Liver (tissue), 10 donors: ENCODE measurements around the gene ALPK3. TPM values are rescaled to one million over a fixed set of nuclear protein-coding genes. Genes with fewer than 3 reads are reported as not detected.

ENCODE experiments used
- DNase-seq: peaks from one replicate; pipeline ENCODE4 v3.0.0-alpha.2; 2017; ENCODE audit warnings: low spot score
- H3K27ac ChIP-seq, 2 donors: one replicate each; pipeline ENCODE4 v1.7.0; 2013; ENCODE audit warnings: inconsistent platforms in 2 of 2, low read length in 2 of 2, control low read depth in 1 of 2, low read depth in 1 of 2, mild to moderate bottlenecking in 1 of 2
- H3K27me3 ChIP-seq, 4 donors: one replicate each; pipeline versions ENCODE4 v1.6.1 to v1.7.0; 2013; ENCODE audit warnings: low read length in 3 of 4, inconsistent platforms in 1 of 4, mild to moderate bottlenecking in 1 of 4, moderate library complexity in 1 of 4; ENCODE audit not compliant: control insufficient read depth in 4 of 4, insufficient read depth in 4 of 4
- H3K36me3 ChIP-seq, 4 donors: one replicate each; pipeline versions ENCODE4 v1.6.1 to v1.7.0; 2013; ENCODE audit warnings: low read length in 3 of 4, mild to moderate bottlenecking in 3 of 4, low read depth in 1 of 4, moderate library complexity in 1 of 4; ENCODE audit not compliant: control insufficient read depth in 4 of 4, insufficient read depth in 3 of 4
- H3K4me1 ChIP-seq, 4 donors: one replicate each; pipeline versions ENCODE4 v1.6.1 to v1.7.0; 2013; ENCODE audit warnings: low read length in 3 of 4, mild to moderate bottlenecking in 3 of 4, moderate library complexity in 1 of 4; ENCODE audit not compliant: control insufficient read depth in 4 of 4, insufficient read depth in 4 of 4
- H3K4me3 ChIP-seq, 3 donors: one replicate each; pipeline versions ENCODE4 v1.6.1 to v1.7.0; 2013; ENCODE audit warnings: low read length in 3 of 3, control low read depth in 1 of 3, low read depth in 1 of 3, mild to moderate bottlenecking in 1 of 3
- H3K9ac ChIP-seq, 2 donors: one replicate each; pipeline ENCODE4 v1.7.0; 2013; ENCODE audit warnings: low read length in 2 of 2, mild to moderate bottlenecking in 2 of 2, moderate library complexity in 2 of 2, control low read depth in 1 of 2, low read depth in 1 of 2
- H3K9me3 ChIP-seq, 4 donors: one replicate each; pipeline versions ENCODE4 v1.6.1 to v1.7.0; 2013; ENCODE audit warnings: low read length in 3 of 4; ENCODE audit not compliant: control insufficient read depth in 4 of 4
- ATF3 ChIP-seq: IDR thresholded peaks from 2 replicates; pipeline ENCODE4 v1.6.1; 2016; ENCODE audit warnings: antibody characterized with exemption
- FOXA1 ChIP-seq: IDR thresholded peaks from 2 replicates; pipeline ENCODE4 v1.6.1; 2016; ENCODE audit warnings: antibody characterized with exemption
- FOXA2 ChIP-seq: IDR thresholded peaks from 2 replicates; pipeline ENCODE4 v1.6.1; 2016; ENCODE audit warnings: antibody characterized with exemption
- GABPA ChIP-seq, 2 donors: IDR thresholded peaks in 1 of 2; conservative IDR thresholded peaks in 1 of 2; 2 replicates each; pipeline ENCODE4 v1.6.1; 2016; ENCODE audit warnings: antibody characterized with exemption in 2 of 2, mild to moderate bottlenecking in 1 of 2, moderate library complexity in 1 of 2
- HNF4A ChIP-seq, 2 donors: conservative IDR thresholded peaks; 2 replicates each; pipeline ENCODE4 v1.6.1; 2016; ENCODE audit warnings: antibody characterized with exemption in 2 of 2, mild to moderate bottlenecking in 2 of 2
- HNF4G ChIP-seq: IDR thresholded peaks from 2 replicates; pipeline ENCODE4 v1.6.1; 2016; ENCODE audit warnings: antibody characterized with exemption
- NR2F2 ChIP-seq: IDR thresholded peaks from 2 replicates; pipeline ENCODE4 v1.6.1; 2016; ENCODE audit warnings: antibody characterized with exemption
- RXRA ChIP-seq, 2 donors: IDR thresholded peaks; 2 replicates each; pipeline ENCODE4 v1.6.1; 2017 to 2018; ENCODE audit warnings: antibody characterized with exemption in 2 of 2, mild to moderate bottlenecking in 1 of 2
- TAF1 ChIP-seq: conservative IDR thresholded peaks from 2 replicates; pipeline ENCODE4 v1.6.1; 2016; ENCODE audit warnings: antibody characterized with exemption, mild to moderate bottlenecking
- YY1 ChIP-seq: IDR thresholded peaks from 2 replicates; pipeline ENCODE4 v1.6.1; 2016; ENCODE audit warnings: antibody characterized with exemption, mild to moderate bottlenecking
- WGBS: extraction: QIAGEN DNeasy Blood & Tissue Kit; methylation state at CpG from one replicate; pipeline ENCODE4 v1.1.7; 2013; 5-methylcytosine and 5-hydroxymethylcytosine counted together
- polyA plus RNA-seq, 2 donors: library from polyadenylated mRNA; stranded (reverse) in 1 of 2; unstranded in 1 of 2; fragments of 200-250 nt in 1 of 2; fragments of >200 nt in 1 of 2; fragmentation: Nextera tagmentation in 1 of 2; extraction: Ambion mirVana in 1 of 2; gene quantifications; one replicate each; pipeline versions ENCODE4 v1.2.1 to v1.2.3, GENCODE V29; 2013 to 2015
- small RNA-seq: library from RNA; depleted of rRNA; stranded (forward); fragments of <200 nt; gene quantifications from one replicate; pipeline ENCODE3, GENCODE V24; 2014
- total RNA-seq, 2 donors: library from RNA; depleted of rRNA; stranded (reverse); fragments of >200 nt; gene quantifications; one replicate each; pipeline ENCODE4 v1.2.3, GENCODE V29; 2014
- TF ChIP-seq, protein P1 (sequence below): IDR thresholded peaks from 2 replicates; pipeline ENCODE4 v1.6.1; 2016; ENCODE audit warnings: antibody characterized with exemption
- TF ChIP-seq, protein P2 (sequence below): IDR thresholded peaks from 2 replicates; pipeline ENCODE4 v1.6.1; 2016; ENCODE audit warnings: antibody characterized with exemption
- TF ChIP-seq, protein P3 (sequence below): fragments of 150-350 bp; IDR thresholded peaks from 2 replicates; pipeline ENCODE4 v1.5.1; 2017; ENCODE audit warnings: improper control_type of control experiment, low read depth, low read length; ENCODE audit not compliant: missing input control
- TF ChIP-seq, protein P4 (sequence below): IDR thresholded peaks from 2 replicates; pipeline ENCODE4 v1.6.1; 2016; ENCODE audit warnings: antibody characterized with exemption, mild to moderate bottlenecking
- donor health status: healthy.
- donor health status: healthy.
- donor health status: healthy.
- donor health status: healthy.
- donor health status: healthy.

Gene ALPK3
- total and polyA plus RNA-seq, 4 donors = 0.96 to 10.0 (median 2.8) TPM

- TF ChIP-seq, protein P1, sequence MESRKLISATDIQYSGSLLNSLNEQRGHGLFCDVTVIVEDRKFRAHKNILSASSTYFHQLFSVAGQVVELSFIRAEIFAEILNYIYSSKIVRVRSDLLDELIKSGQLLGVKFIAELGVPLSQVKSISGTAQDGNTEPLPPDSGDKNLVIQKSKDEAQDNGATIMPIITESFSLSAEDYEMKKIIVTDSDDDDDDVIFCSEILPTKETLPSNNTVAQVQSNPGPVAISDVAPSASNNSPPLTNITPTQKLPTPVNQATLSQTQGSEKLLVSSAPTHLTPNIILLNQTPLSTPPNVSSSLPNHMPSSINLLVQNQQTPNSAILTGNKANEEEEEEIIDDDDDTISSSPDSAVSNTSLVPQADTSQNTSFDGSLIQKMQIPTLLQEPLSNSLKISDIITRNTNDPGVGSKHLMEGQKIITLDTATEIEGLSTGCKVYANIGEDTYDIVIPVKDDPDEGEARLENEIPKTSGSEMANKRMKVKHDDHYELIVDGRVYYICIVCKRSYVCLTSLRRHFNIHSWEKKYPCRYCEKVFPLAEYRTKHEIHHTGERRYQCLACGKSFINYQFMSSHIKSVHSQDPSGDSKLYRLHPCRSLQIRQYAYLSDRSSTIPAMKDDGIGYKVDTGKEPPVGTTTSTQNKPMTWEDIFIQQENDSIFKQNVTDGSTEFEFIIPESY = no peak
- TF ChIP-seq GABPA (IDR thresholded peaks at IDR 0.05 in 1 of 2, conservative IDR thresholded peaks at IDR 0.05 in 1 of 2) (no peak), RXRA (IDR thresholded peaks at IDR 0.05) (no peak), FOXA1 (no peak), HNF4A (conservative IDR thresholded peaks at IDR 0.05) (no peak), FOXA2 (no peak), ATF3 (no peak), NR2F2 (no peak), YY1 (no peak), HNF4G (no peak), TAF1 (no peak)
- TF ChIP-seq, protein P2, sequence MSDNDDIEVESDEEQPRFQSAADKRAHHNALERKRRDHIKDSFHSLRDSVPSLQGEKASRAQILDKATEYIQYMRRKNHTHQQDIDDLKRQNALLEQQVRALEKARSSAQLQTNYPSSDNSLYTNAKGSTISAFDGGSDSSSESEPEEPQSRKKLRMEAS = no peak
- TF ChIP-seq, protein P3, sequence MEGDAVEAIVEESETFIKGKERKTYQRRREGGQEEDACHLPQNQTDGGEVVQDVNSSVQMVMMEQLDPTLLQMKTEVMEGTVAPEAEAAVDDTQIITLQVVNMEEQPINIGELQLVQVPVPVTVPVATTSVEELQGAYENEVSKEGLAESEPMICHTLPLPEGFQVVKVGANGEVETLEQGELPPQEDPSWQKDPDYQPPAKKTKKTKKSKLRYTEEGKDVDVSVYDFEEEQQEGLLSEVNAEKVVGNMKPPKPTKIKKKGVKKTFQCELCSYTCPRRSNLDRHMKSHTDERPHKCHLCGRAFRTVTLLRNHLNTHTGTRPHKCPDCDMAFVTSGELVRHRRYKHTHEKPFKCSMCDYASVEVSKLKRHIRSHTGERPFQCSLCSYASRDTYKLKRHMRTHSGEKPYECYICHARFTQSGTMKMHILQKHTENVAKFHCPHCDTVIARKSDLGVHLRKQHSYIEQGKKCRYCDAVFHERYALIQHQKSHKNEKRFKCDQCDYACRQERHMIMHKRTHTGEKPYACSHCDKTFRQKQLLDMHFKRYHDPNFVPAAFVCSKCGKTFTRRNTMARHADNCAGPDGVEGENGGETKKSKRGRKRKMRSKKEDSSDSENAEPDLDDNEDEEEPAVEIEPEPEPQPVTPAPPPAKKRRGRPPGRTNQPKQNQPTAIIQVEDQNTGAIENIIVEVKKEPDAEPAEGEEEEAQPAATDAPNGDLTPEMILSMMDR = no peak
- TF ChIP-seq, protein P4, sequence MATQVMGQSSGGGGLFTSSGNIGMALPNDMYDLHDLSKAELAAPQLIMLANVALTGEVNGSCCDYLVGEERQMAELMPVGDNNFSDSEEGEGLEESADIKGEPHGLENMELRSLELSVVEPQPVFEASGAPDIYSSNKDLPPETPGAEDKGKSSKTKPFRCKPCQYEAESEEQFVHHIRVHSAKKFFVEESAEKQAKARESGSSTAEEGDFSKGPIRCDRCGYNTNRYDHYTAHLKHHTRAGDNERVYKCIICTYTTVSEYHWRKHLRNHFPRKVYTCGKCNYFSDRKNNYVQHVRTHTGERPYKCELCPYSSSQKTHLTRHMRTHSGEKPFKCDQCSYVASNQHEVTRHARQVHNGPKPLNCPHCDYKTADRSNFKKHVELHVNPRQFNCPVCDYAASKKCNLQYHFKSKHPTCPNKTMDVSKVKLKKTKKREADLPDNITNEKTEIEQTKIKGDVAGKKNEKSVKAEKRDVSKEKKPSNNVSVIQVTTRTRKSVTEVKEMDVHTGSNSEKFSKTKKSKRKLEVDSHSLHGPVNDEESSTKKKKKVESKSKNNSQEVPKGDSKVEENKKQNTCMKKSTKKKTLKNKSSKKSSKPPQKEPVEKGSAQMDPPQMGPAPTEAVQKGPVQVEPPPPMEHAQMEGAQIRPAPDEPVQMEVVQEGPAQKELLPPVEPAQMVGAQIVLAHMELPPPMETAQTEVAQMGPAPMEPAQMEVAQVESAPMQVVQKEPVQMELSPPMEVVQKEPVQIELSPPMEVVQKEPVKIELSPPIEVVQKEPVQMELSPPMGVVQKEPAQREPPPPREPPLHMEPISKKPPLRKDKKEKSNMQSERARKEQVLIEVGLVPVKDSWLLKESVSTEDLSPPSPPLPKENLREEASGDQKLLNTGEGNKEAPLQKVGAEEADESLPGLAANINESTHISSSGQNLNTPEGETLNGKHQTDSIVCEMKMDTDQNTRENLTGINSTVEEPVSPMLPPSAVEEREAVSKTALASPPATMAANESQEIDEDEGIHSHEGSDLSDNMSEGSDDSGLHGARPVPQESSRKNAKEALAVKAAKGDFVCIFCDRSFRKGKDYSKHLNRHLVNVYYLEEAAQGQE = no peak
- Histone ChIP-seq H3K36me3 (peaks cover 2 to 42% (median 25%) of the 10 kb centered on the region in 4 donors), H3K27ac (no peak overlapping the region), H3K9me3 (no peaks in the 10 kb centered on the region), H3K4me1 (peaks cover 5 to 20% (median 13%) of the 10 kb centered on the region in 4 donors), H3K9ac (no peak overlapping the region), H3K4me3 (no peak overlapping the region), H3K27me3 (no peaks in the 10 kb centered on the region)
- no peak for DNase-seq
- WGBS = 96% methylated on average over 2 of the region's 2 CpGs
These were observed 104.0 kb downstream of the ALPK3 start for GRCh38 chr15:84921121-84921520.

GRCh38 chr15:84922530-84922929, 105.4 kb downstream of the ALPK3 start:
- no peak for TF ChIP-seq TAF1
- Histone ChIP-seq H3K9me3 (no peaks in the 10 kb centered on the region), H3K4me3 (no peak overlapping the region), H3K4me1 (peaks cover 5 to 22% (median 13%) of the 10 kb centered on the region in 4 donors), H3K27me3 (no peaks in the 10 kb centered on the region), H3K36me3 (peaks cover 2 to 53% (median 22%) of the 10 kb centered on the region in 4 donors), H3K27ac (no peak overlapping the region), H3K9ac (no peak overlapping the region)
- 96% methylated on average over 13 of the region's 13 CpGs for WGBS
- no peak for DNase-seq

Small RNA genes within 50 kb of the gene (small RNA-seq; reads per million reads assigned to genes)
- gene RF00402 = not detected

Other genes starting within 250 kb of the ALPK3 start
- 10 to 100 TPM in 1 of 2 donors, 1 to 10 TPM in 1; 6.9 to 11.0 TPM for gene ZSCAN2, start 216.3 kb upstream of the ALPK3 start, total RNA-seq
- gene ZSCAN2, start 216.3 kb upstream of the ALPK3 start, polyA plus RNA-seq = 1 to 10 TPM; 5.4 to 9.0 TPM
- 10 to 100 TPM in 1 of 2 donors, 1 to 10 TPM in 1; 9.9 to 16.0 TPM for gene WDR73, start 163.1 kb upstream of the ALPK3 start, total RNA-seq
- 10 to 100 TPM in 1 of 2 donors, 1 to 10 TPM in 1; 7.5 to 10.2 TPM for gene WDR73, start 163.1 kb upstream of the ALPK3 start, polyA plus RNA-seq
- gene NMB, start 159.2 kb upstream of the ALPK3 start, total RNA-seq = 1 to 10 TPM in 1 of 2 donors, under 1 TPM in 1; 0.59 to 1.1 TPM
- gene NMB, start 159.2 kb upstream of the ALPK3 start, polyA plus RNA-seq = 1 to 10 TPM; 1.2 to 1.8 TPM
- gene SEC11A, start 101.2 kb upstream of the ALPK3 start, total RNA-seq = 10 to 100 TPM; 72.9 to 90.2 TPM
- 10 to 100 TPM; 56.7 to 69.8 TPM for gene SEC11A, start 101.2 kb upstream of the ALPK3 start, polyA plus RNA-seq
- 10 to 100 TPM in 1 of 2 donors, 1 to 10 TPM in 1; 8.5 to 10.6 TPM for gene ZNF592, start 68.8 kb upstream of the ALPK3 start, total RNA-seq
- gene ZNF592, start 68.8 kb upstream of the ALPK3 start, polyA plus RNA-seq = 1 to 10 TPM; 4.4 to 6.6 TPM
- 10 to 100 TPM in 1 of 2 donors, under 1 TPM in 1; 0.09 to 39.7 TPM for gene SLC28A1, start 67.3 kb downstream of the ALPK3 start, total RNA-seq
- gene SLC28A1, start 67.3 kb downstream of the ALPK3 start, polyA plus RNA-seq = 10 to 100 TPM; 14.8 to 21.9 TPM
- 10 to 100 TPM; 14.6 to 47.5 TPM for gene PDE8A, start 164.5 kb downstream of the ALPK3 start, total RNA-seq
- gene PDE8A, start 164.5 kb downstream of the ALPK3 start, polyA plus RNA-seq = 10 to 100 TPM; 11.2 to 18.6 TPM